OCI-LY7 (cell line): ENCODE data around the gene ZSCAN4. TPM values are rescaled to one million over a fixed set of nuclear protein-coding genes. Genes with fewer than 3 reads are reported as not detected.

ENCODE experiments used
- Bru-seq: library from RNA; stranded (reverse); fragments of 400-500 nt; gene quantifications from one replicate; lab custom pipeline; 2021; lab: Mats Ljungman, UMichigan
- BruChase-seq, 2 experiments: library from RNA; stranded (reverse); fragments of 400-500 nt; gene quantifications; one replicate each; lab custom pipeline; 2021; lab: Mats Ljungman, UMichigan
- BruUV-seq: library from RNA; stranded (reverse); fragments of 400-500 nt; replicated peaks from 2 replicates; lab custom pipeline; 2021; lab: Mats Ljungman, UMichigan
- CTCF ChIA-PET: fragments of 300-600 bp; sonication (Branson Sonifier 250); formaldehyde crosslinking; loops from one replicate; lab custom pipeline; 2022; ENCODE audit warnings: antibody characterized with exemption; ENCODE audit not compliant: unreplicated experiment; lab: Charles Lee
- POLR2A ChIA-PET: fragments of 300-600 bp; sonication (Branson Sonifier 250); formaldehyde crosslinking; loops from one replicate; lab custom pipeline; 2022; ENCODE audit warnings: antibody characterized with exemption; lab: Charles Lee
- DNase-seq: peaks from one replicate; pipeline ENCODE4 v3.0.0-alpha.2; 2015; ENCODE audit warnings: low spot score
- H2AFZ ChIP-seq: fragments of 200-600 bp; sonication (generic), shearing (Covaris generic); 2 replicates; pipeline ENCODE4 v1.6.1; 2014; ENCODE audit warnings: mild to moderate bottlenecking, antibody characterized with exemption, low read length, moderate library complexity
- H3K27ac ChIP-seq: fragments of 200-600 bp; sonication (generic); 2 replicates; pipeline ENCODE4 v1.5.1; 2014; ENCODE audit warnings: mixed run types, low read depth, mild to moderate bottlenecking, moderate library complexity, low read length, inconsistent platforms; ENCODE audit not compliant: poor library complexity, severe bottlenecking
- H3K36me3 ChIP-seq: fragments of 200-600 bp; sonication (generic); 2 replicates; pipeline ENCODE4 v1.6.1; 2014; ENCODE audit warnings: mild to moderate bottlenecking, antibody characterized with exemption, low read length, moderate library complexity, mixed read lengths; ENCODE audit not compliant: insufficient read depth
- H3K4me1 ChIP-seq: fragments of 200-600 bp; sonication (generic); 2 replicates; pipeline ENCODE4 v1.5.1; 2014; ENCODE audit warnings: mild to moderate bottlenecking, low read length; ENCODE audit not compliant: insufficient read depth, poor library complexity, severe bottlenecking
- H3K4me2 ChIP-seq: fragments of 200-600 bp; sonication (generic); 2 replicates; pipeline ENCODE4 v1.6.1; 2014; ENCODE audit warnings: mild to moderate bottlenecking, low read length
- H3K4me3 ChIP-seq: fragments of 200-600 bp; sonication (generic); 2 replicates; pipeline ENCODE4 v1.5.1; 2014; ENCODE audit warnings: mild to moderate bottlenecking, low read depth, low read length; ENCODE audit not compliant: poor library complexity, severe bottlenecking
- H3K79me2 ChIP-seq: fragments of 200-600 bp; sonication (generic); 2 replicates; pipeline ENCODE4 v1.6.1; 2016; ENCODE audit warnings: low read depth, mild to moderate bottlenecking, low read length, moderate library complexity, mixed read lengths; ENCODE audit not compliant: insufficient read depth
- H3K9me2 ChIP-seq: fragments of 200-600 bp; sonication (generic); 2 replicates; pipeline ENCODE4 v1.6.1; 2016; ENCODE audit warnings: mild to moderate bottlenecking, low read length, mixed read lengths; ENCODE audit not compliant: insufficient read depth
- H3K9me3 ChIP-seq: fragments of 200-600 bp; sonication (generic); 2 replicates; pipeline ENCODE4 v1.6.1; 2014; ENCODE audit warnings: mild to moderate bottlenecking, mixed run types, low read length, mixed read lengths
- H4K20me1 ChIP-seq: fragments of 200-600 bp; sonication (generic); 2 replicates; pipeline ENCODE4 v1.6.1; 2014; ENCODE audit warnings: mild to moderate bottlenecking, antibody characterized with exemption, low read length, moderate library complexity, mixed read lengths; ENCODE audit not compliant: insufficient read depth
- CTCF ChIP-seq: fragments of 200-600 bp; sonication (generic); conservative IDR thresholded peaks from 2 replicates; pipeline ENCODE4 v1.5.1; 2014; ENCODE audit warnings: mild to moderate bottlenecking, antibody characterized with exemption, low read length, moderate library complexity, mixed read lengths
- EZH2phosphoT487 ChIP-seq: fragments of 200-600 bp; sonication (generic); IDR thresholded peaks from 2 replicates; pipeline ENCODE4 v1.6.1; 2018; ENCODE audit warnings: low read depth, borderline replicate concordance, mild to moderate bottlenecking, mixed run types, antibody characterized with exemption, low read length, moderate library complexity, mixed read lengths
- intact Hi-C: fragments of 100-400 bp; cut with micrococcal nuclease; formaldehyde crosslinking; loops from one replicate; pipeline ENCODE4 v1.10.0; 2022; ENCODE audit not compliant: unreplicated experiment
- long read RNA-seq: library from polyadenylated mRNA; stranded (forward); transcript quantifications from one replicate; pipeline ENCODE4 v2.0.0, GENCODE V29; 2022
- total RNA-seq, 2 experiments: library from RNA; depleted of rRNA in 1 of 2; stranded (reverse); fragments of >200 nt in 1 of 2; shearing (Covaris generic) in 1 of 2; gene quantifications; 2 replicates each; pipeline ENCODE4 v1.2.3, GENCODE V29; 2014 to 2022

The ZSCAN4 gene, protein sequence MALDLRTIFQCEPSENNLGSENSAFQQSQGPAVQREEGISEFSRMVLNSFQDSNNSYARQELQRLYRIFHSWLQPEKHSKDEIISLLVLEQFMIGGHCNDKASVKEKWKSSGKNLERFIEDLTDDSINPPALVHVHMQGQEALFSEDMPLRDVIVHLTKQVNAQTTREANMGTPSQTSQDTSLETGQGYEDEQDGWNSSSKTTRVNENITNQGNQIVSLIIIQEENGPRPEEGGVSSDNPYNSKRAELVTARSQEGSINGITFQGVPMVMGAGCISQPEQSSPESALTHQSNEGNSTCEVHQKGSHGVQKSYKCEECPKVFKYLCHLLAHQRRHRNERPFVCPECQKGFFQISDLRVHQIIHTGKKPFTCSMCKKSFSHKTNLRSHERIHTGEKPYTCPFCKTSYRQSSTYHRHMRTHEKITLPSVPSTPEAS
- not detected in 2 replicates for total RNA-seq (2014; rRNA removed; shearing (Covaris generic))
- not detected in 2 replicates for total RNA-seq (2022)
- not detected for Bru-seq, nascent RNA
- not detected for BruChase-seq, experiment 1, labeled RNA remaining after a 6-hour chase
- BruChase-seq, experiment 2, labeled RNA remaining after a 2-hour chase, result not detected
- long read RNA-seq, result 0 reads

GRCh38 chr19:57668635-57669034 is at the start of gene ZSCAN4:
TSS of gene ZSCAN4 (plus strand) at chr19:57668935. CDS start at chr19:57676146, 7,211 bp downstream.
- H3K4me3 ChIP-seq, result no peak within 1 kb of the TSS
- no peaks in the 10 kb centered on the region for H3K79me2 ChIP-seq
- no peak within 1 kb of the TSS for H2AFZ ChIP-seq
- TF ChIP-seq CTCF (no peak), EZH2phosphoT487 (no peak)
- intact Hi-C loops, result no loop called here
- DNase-seq, result no peak
- H3K9me3 ChIP-seq, result no peaks in the 10 kb centered on the region
- H3K9me2 ChIP-seq, result no peaks in the 10 kb centered on the region
- H3K36me3 ChIP-seq, result no peaks in the 10 kb centered on the region
- no peak within 1 kb of the TSS for H3K27ac ChIP-seq
- H3K4me1 ChIP-seq, result no peaks in the 10 kb centered on the region
- POLR2A ChIA-PET, result no interaction called here
- H4K20me1 ChIP-seq, result no peaks in the 10 kb centered on the region
- BruUV-seq, result no TSS peak
- CTCF ChIA-PET, result no interaction called here
- H3K4me2 ChIP-seq, result no peak within 1 kb of the TSS

DNA sequence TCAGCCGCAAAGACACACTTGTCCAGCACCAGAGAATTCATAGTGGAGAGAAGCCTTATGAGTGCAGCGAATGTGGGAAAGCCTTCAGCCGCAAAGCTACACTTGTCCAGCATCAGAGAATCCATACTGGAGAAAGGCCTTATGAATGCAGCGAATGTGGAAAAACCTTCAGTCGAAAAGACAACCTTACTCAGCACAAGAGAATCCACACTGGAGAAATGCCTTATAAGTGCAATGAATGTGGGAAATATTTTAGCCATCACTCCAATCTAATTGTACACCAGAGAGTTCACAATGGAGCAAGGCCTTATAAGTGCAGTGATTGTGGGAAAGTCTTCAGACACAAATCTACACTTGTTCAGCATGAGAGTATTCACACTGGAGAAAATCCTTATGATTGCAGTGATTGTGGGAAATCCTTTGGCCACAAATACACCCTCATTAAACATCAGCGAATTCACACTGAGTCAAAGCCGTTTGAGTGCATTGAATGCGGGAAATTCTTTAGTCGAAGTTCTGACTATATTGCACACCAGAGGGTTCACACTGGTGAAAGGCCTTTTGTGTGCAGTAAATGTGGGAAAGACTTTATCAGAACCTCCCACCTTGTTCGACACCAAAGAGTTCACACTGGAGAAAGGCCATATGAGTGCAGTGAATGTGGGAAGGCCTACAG is 47.9 kb upstream of the ZSCAN4 start:
- H4K20me1 ChIP-seq, result no peaks in the 10 kb centered on the region
- intact Hi-C loops, result no loop called here
- peaks cover 93% of the 10 kb centered on the region for H3K36me3 ChIP-seq
- ChIA-PET CTCF (no interaction called here), POLR2A (no interaction called here)
- no peak overlapping the region for H2AFZ ChIP-seq
- no peak overlapping the region for H3K4me3 ChIP-seq
- TSS peak; percentile 28 for BruUV-seq
- no peak overlapping the region for H3K4me2 ChIP-seq
- H3K27ac ChIP-seq, result no peak overlapping the region
- no peak for TF ChIP-seq CTCF
- no peak for TF ChIP-seq EZH2phosphoT487
- peaks cover 49% of the 10 kb centered on the region for H3K9me3 ChIP-seq
- no peak for DNase-seq
- no peaks in the 10 kb centered on the region for H3K9me2 ChIP-seq
- H3K79me2 ChIP-seq, result peaks cover 16% of the 10 kb centered on the region
- no peaks in the 10 kb centered on the region for H3K4me1 ChIP-seq
